K562 (cell line): Measurements from ENCODE around the gene TAF9B.
"Not testable (repeated sequence)": the region's sequence is repeated elsewhere in the genome, so short reads cannot be mapped to it uniquely, and the experiment has no call there.

Experiments used
- ATF3 ChIP-seq, 2 experiments: fragments of 450-650 bp in 1 of 2; sonication (generic) in 1 of 2; formaldehyde crosslinking in 1 of 2; IDR thresholded peaks in 1 of 2; conservative IDR thresholded peaks in 1 of 2; 2 replicates each; pipeline versions ENCODE4 v1.6.1 to v1.8.1; 2016 to 2023; ENCODE audit warnings: mild to moderate bottlenecking in 2 of 2, moderate library complexity in 2 of 2, inconsistent platforms in 1 of 2, missing genetic modification reagents in 1 of 2
- CBX5 ChIP-seq: IDR thresholded peaks from 2 replicates; pipeline ENCODE4 v1.6.1; 2014; ENCODE audit warnings: low read depth, borderline replicate concordance
- E2F5 ChIP-seq: sonication (generic); formaldehyde crosslinking; IDR thresholded peaks from 2 replicates; pipeline ENCODE4 v1.8.0; 2022; ENCODE audit warnings: mild to moderate bottlenecking, missing genetic modification reagents
- FOXP1 ChIP-seq: sonication (generic); formaldehyde crosslinking; IDR thresholded peaks from 2 replicates; pipeline ENCODE4 v1.8.0; 2022; ENCODE audit warnings: mild to moderate bottlenecking, missing genetic modification reagents
- GABPB1 ChIP-seq: sonication (generic); formaldehyde crosslinking; IDR thresholded peaks from 2 replicates; pipeline ENCODE4 v1.8.0; 2022; ENCODE audit warnings: mild to moderate bottlenecking, missing genetic modification reagents
- MYNN ChIP-seq, 2 experiments: sonication (generic); formaldehyde crosslinking in 1 of 2; IDR thresholded peaks; 2 replicates each; pipeline versions ENCODE4 v1.5.0 to v1.6.1; 2016 to 2020; ENCODE audit warnings: antibody characterized with exemption in 1 of 2, missing genetic modification reagents in 1 of 2
- POLR2A ChIP-seq: fragments of 450-650 bp; conservative IDR thresholded peaks from 2 replicates; pipeline ENCODE4 v1.6.1; 2016
- RAD51 ChIP-seq: fragments of 450-650 bp; IDR thresholded peaks from 2 replicates; pipeline ENCODE4 v1.7.1; 2016; ENCODE audit warnings: low read depth, mild to moderate bottlenecking, borderline replicate concordance
- ZNF707 ChIP-seq: fragments of 250-450 bp; sonication (Bioruptor Pico); conservative IDR thresholded peaks from 2 replicates; pipeline ENCODE4 v1.8.0; 2022; ENCODE audit warnings: inconsistent platforms, mild to moderate bottlenecking, moderate library complexity

GRCh38 chrX:78163175-78163574 lies 23.7 kb upstream of the TAF9B start:
- TF ChIP-seq CBX5; MYNN (IDR thresholded peaks at IDR 0.05); MYNN (CRISPR knock-in tag; IDR thresholded peaks at IDR 0.05); ATF3 (IDR thresholded peaks at IDR 0.05); ATF3 (CRISPR knock-in tag; conservative IDR thresholded peaks at IDR 0.05); ZNF707 (CRISPR knock-in tag); E2F5 (CRISPR knock-in tag); RAD51; POLR2A; GABPB1 (CRISPR knock-in tag); FOXP1 (CRISPR knock-in tag): not testable (repeated sequence)
